HL-60 (cell line): ENCODE data around the gene ZNF638.

Experiments used
- POLR2AphosphoS5 ChIP-seq: IDR thresholded peaks from 2 replicates; pipeline ENCODE4 v1.6.1; 2012; ENCODE audit warnings: low read depth
- TF ChIP-seq, protein P1 (sequence below): IDR thresholded peaks from 2 replicates; pipeline ENCODE4 v1.6.1; 2012; ENCODE audit warnings: low read depth; ENCODE audit not compliant: insufficient replicate concordance
- TF ChIP-seq, protein P2 (sequence below): IDR thresholded peaks from one replicate; pipeline ENCODE4 v1.5.1; 2011; ENCODE audit warnings: low read length, control low read depth, inconsistent platforms; ENCODE audit not compliant: insufficient read depth

DNA sequence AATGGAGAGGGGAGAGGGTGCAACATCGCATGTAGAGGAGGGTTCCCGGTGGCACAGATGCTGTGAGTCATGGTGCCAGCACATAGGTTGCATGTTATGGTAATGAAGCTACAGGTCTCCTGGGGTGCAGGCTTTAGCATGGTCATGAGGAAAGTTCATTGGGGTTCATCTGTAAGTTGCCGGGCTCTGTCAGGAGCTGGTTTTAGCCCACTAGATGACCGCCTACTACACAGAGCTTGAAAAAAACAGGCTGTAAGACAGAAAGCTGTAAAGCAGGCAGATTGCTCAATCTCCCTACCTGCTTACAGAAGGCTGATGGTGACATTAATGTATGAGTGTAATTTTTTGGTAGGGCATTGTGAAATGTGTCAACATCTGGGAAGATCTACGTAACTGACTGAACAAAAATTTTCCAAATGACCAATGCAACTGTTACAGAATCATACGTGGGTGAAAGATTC is 145.7 kb downstream of the ZNF638 start:
- TF ChIP-seq, protein P1, sequence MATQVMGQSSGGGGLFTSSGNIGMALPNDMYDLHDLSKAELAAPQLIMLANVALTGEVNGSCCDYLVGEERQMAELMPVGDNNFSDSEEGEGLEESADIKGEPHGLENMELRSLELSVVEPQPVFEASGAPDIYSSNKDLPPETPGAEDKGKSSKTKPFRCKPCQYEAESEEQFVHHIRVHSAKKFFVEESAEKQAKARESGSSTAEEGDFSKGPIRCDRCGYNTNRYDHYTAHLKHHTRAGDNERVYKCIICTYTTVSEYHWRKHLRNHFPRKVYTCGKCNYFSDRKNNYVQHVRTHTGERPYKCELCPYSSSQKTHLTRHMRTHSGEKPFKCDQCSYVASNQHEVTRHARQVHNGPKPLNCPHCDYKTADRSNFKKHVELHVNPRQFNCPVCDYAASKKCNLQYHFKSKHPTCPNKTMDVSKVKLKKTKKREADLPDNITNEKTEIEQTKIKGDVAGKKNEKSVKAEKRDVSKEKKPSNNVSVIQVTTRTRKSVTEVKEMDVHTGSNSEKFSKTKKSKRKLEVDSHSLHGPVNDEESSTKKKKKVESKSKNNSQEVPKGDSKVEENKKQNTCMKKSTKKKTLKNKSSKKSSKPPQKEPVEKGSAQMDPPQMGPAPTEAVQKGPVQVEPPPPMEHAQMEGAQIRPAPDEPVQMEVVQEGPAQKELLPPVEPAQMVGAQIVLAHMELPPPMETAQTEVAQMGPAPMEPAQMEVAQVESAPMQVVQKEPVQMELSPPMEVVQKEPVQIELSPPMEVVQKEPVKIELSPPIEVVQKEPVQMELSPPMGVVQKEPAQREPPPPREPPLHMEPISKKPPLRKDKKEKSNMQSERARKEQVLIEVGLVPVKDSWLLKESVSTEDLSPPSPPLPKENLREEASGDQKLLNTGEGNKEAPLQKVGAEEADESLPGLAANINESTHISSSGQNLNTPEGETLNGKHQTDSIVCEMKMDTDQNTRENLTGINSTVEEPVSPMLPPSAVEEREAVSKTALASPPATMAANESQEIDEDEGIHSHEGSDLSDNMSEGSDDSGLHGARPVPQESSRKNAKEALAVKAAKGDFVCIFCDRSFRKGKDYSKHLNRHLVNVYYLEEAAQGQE = no peak
- TF ChIP-seq, protein P2, sequence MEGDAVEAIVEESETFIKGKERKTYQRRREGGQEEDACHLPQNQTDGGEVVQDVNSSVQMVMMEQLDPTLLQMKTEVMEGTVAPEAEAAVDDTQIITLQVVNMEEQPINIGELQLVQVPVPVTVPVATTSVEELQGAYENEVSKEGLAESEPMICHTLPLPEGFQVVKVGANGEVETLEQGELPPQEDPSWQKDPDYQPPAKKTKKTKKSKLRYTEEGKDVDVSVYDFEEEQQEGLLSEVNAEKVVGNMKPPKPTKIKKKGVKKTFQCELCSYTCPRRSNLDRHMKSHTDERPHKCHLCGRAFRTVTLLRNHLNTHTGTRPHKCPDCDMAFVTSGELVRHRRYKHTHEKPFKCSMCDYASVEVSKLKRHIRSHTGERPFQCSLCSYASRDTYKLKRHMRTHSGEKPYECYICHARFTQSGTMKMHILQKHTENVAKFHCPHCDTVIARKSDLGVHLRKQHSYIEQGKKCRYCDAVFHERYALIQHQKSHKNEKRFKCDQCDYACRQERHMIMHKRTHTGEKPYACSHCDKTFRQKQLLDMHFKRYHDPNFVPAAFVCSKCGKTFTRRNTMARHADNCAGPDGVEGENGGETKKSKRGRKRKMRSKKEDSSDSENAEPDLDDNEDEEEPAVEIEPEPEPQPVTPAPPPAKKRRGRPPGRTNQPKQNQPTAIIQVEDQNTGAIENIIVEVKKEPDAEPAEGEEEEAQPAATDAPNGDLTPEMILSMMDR = no peak
- TF ChIP-seq POLR2AphosphoS5 = no peak
